GM21381 (cell line): ENCODE measurements around the gene TAF4.

Experiments used
- ATAC-seq: cut with Tn5 transposase; IDR thresholded peaks from one replicate; pipeline ENCODE4 v1.9.1; 2021; ENCODE audit warnings: mild to moderate bottlenecking, moderate library complexity; ENCODE audit not compliant: unreplicated experiment

TAF4 gene

GRCh38 chr20:61968036-61968810 is 97.5 kb downstream of the TAF4 start:
- ATAC-seq, result no peak

GRCh38 chr20:61967300-61967699 is 98.4 kb downstream of the TAF4 start:
- no peak for ATAC-seq

GRCh38 chr20:61966492-61967244 is 99.0 kb downstream of the TAF4 start:
- no peak for ATAC-seq

- ATAC-seq, result no peak
Observed at GRCh38 chr20:61965606-61966491, 99.8 kb downstream of the TAF4 start.

- ATAC-seq, result no peak
Observed at GRCh38 chr20:61964675-61965605, 100.7 kb downstream of the TAF4 start.

GRCh38 chr20:61963885-61964674 is 101.6 kb downstream of the TAF4 start:
- ATAC-seq, result no peak

GRCh38 chr20:61963149-61963548 is 102.5 kb downstream of the TAF4 start:
- no peak for ATAC-seq

- ATAC-seq, result no peak
Observed at GRCh38 chr20:61960836-61961235, 104.8 kb downstream of the TAF4 start.

GRCh38 chr20:61958773-61959700 is 106.6 kb downstream of the TAF4 start:
- no peak for ATAC-seq

- ATAC-seq, result no peak
Observed at GRCh38 chr20:61957961-61958715, 107.5 kb downstream of the TAF4 start.

GRCh38 chr20:61956396-61957342 is 109.0 kb downstream of the TAF4 start:
- no peak for ATAC-seq

- no peak for ATAC-seq
Observed at GRCh38 chr20:61955668-61956395, 109.8 kb downstream of the TAF4 start.

GRCh38 chr20:61954276-61955021 is 111.2 kb downstream of the TAF4 start:
- ATAC-seq, result no peak

- no peak for ATAC-seq
Observed at GRCh38 chr20:61953037-61954021, 112.4 kb downstream of the TAF4 start.
